HG02852 (cell line): ENCODE results near the gene RIPOR2.

Experiments used
- ATAC-seq: cut with Tn5 transposase; IDR thresholded peaks from one replicate; pipeline ENCODE4 v1.9.1; 2021; ENCODE audit warnings: mild to moderate bottlenecking, moderate library complexity; ENCODE audit not compliant: unreplicated experiment

The RIPOR2 gene

DNA sequence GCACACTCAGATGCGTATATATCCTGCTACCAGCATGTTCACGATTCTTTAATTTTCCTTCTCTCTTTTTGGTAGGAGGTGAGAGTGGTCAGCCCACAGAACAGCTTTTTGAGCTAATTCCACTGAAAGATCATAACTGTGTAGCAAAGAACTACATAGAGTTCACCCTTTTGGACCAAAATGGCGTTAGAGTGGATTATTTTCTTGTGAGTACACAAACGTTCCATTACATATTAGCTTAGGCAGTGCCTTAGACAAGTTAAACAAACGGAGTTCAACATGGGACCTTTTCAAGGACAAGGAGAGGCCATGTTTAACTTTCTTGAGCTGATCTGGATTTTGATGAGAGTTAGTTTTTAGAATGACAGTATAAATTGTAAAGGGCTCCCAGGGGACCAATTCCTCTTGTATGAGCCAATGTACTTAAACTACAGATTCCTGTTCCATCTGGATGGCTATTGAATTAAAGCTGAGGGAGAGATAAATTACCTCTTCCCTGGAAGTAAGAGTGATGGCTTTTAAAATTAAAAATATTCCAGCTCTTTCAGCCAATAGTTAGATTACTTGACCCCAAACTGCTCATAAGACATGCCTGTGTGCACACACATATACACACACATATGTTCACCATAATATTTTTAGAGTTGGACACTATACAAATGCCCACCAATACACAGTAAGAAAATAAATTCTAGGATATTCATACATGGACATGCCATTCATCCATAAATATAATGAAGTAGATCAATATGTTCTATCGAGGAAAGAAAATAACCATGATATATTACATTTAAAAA lies 111.4 kb downstream of the RIPOR2 start:
- no peak for ATAC-seq

DNA sequence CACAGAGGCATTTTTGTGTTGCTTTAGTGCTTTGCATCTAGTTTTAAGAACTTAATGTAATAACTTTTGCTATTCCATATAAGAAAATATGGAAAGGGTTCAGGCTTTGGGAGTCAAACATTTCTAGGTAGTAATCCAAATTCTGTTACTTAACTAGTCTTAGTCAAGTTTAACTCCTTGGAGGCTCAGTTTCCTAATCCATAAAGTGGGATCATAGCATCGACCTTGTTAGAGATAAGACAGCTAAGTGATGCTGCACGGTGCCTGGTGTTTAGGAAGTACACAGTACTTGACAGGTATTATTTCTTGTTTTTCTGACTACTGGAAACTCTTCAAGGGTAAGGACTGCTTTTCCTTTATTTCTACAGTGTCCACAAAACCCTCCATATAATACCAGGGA lies 112.6 kb downstream of the RIPOR2 start:
- no peak for ATAC-seq

DNA sequence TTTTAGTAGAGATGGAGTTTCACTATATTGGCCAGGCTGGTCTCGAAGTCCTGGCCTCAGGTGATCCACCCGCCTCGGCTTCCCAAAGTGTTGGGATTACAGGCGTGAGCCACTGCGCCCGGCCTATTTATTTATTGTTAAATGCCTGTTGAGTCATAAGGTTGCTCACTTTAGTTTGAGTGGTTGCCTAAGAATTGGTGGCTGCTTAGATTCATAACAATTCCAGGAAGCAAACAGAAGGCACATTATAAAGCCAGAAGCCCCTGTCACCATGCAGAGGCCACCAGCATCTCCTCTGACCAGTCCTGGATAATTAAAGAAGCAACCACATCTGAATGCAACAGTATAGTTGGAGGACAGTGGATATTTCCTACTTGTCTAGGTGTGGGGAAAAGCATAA lies 113.1 kb downstream of the RIPOR2 start:
- ATAC-seq, result no peak

DNA sequence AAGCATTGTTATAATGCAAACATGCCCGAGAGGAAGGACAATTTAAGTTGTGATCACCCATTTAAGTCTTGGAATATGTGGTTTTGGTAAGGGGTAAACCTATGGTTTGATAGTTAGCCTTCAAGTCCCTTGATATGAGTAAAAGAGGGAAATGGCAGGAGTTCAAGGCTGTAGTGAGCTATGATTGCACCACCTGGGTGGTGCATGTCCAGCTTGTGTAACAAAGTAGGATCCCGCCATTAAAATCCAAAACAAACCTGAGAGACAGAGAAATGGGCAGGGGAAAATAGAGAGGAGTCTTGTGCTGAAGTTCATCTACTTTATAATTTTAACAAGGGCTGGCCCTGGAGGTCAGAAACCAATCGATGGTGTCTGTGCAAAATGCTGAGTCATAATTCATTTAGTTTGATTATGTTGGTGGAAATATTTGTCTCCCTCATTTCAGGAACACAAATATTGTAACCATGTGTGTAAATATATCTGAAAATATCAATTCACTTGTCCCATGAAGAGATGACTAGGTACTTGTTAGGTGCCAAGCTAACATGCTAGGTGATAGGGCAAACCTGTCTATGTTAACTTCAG lies 113.8 kb downstream of the RIPOR2 start:
- ATAC-seq, result no peak

DNA sequence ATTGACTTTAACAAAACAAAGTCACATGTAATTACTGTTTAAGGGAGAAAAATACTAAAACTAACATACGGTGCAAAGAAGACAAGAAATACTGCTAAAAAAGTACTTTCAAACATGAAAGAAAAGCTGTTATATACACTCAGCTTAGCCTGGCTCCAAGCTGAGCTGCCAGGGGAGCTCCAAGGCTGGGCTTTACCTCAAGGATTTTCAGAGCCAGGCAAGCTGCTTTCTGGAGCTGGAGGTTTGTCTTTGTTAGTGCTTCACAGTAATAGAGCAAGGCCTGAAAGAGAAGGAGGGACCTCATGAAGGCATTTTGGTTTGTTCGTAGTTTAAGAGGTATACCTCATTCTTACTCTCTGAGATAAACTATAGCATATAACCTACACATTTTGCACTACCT lies 117.4 kb downstream of the RIPOR2 start:
- no peak for ATAC-seq

DNA sequence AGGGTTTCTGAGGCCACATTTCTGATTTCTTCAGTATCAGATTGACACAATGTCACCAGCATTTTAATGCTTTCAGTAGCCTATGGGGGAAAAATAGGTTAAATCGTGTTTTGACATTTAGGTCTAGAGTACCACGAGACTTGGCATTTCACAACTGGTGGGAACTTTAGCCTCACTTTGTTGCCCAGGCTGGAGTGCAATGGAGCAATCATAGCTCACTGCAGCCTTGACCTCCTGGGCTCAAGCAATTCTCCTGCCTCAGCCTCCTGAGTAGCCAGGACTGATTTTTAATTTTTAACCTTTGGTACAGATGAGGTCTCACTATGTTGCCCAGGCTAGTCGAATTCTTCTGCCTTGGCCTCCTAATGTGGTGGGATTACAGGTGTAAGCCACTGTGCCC lies 126.0 kb downstream of the RIPOR2 start:
- no peak for ATAC-seq

DNA sequence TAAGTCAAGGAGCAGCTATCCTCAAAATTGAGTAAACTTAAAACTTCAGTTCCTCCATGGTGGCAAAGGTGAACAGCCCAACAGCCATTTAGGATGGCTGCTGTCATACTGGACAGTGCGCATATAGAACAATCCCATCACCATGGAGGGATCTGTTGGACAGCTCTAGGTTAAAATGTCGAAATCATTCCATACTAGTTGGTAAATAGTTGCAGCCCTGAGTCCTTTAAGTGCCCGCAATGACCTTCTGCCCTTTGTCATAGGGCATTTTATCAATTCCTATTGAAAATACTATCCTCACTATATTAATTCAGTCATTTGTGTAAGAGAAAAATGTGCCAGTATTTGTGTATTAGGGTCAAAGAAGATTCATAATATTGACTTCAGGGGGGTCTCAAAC lies 128.2 kb downstream of the RIPOR2 start:
- no peak for ATAC-seq

DNA sequence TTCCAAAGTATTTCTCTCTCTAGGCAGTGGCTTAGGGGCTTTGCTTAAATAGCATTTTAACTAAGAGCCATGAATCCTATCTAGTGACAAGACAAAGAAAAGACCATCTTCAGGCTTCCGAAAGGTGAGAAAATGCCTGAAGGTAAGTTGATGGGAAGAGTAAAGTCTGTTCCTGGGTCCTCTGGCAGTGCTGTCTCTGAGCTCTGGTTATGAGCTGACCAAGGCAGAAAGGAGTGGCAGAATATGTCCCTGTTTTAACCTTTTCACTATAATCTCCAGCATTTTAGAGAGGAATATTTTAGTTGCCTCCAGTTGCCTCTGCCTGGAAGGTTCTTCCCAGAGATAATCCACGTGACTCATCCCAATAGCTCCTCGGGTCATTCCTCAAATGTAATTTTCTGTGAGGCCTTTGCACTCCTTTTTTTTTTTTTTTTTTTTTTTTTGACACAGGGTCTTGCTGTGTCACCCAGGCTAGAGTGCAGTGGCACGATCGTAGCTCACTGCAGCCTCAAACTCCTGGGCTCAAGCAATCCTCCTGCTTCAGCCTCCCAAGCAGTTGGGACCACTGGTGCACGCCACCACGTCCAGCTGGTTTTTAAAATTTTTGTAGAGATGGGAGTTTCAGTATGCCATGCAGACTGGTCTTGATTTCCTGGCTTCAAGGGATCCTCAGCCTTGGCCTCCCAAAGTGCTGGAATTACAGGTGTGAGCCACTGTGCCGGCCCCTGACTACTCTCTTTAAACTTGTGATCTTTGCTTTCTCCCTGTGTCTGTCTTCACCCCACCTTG lies 133.3 kb downstream of the RIPOR2 start:
- no peak for ATAC-seq

DNA sequence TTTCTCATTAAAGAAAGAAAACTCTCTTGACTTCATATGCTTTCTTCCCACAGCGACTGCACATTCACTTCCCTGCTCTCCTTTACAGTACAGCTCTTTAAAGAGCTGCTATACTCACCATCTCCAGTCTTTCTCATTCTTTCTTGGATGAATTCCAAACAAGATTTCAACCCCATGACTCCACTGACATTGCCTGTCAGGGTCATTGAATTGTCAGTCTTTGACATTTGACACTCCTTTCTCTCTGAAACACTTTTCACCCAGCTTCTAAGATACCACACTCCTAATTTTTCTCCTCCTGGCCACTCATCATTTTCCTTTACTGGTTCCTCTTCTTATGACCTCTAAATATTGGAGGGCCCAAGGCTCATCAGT lies 136.2 kb downstream of the RIPOR2 start:
- ATAC-seq, result no peak

DNA sequence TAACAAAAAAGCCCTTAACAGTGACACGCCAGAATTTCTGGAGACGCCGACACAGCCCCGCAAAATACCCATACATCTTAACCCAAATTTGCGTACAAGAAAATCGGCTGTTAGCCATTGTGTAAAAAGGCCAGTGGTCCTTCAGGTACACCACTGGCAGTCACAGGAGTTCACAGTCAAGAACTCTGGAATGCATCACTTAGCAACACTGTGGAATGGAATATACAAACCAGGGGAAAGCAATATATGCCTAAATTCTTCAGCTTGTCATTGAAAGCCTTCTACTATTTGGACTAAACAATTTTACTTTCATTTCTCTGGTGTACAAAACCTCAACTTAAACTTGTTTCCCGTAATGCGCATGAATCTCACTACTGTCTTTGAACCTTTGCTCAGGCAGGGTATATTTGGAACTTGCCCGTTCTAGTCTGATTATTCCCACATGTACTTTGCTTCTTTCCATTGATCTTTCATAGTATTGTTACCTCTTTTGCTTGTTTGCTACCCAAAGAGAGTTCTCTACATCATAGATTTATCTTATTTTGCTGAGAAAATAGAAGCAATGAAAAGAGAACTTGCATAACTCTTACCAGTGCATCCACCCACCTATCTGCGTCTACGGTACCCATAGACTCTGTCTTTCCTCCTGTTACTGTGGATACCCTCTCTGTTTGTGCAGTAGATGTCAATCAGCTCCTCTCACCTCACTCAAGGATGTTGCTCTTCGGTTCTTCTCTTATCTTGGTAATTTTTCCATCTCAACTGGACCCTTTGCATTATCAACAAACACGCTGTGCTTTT lies 136.8 kb downstream of the RIPOR2 start, which contains the start of gene ARMH2:
Gene ARMH2 (minus strand): TSS at position 178 of the 801 bp plus-strand sequence. CDS start 60 bp downstream, at position 118.
- ATAC-seq, result no peak

DNA sequence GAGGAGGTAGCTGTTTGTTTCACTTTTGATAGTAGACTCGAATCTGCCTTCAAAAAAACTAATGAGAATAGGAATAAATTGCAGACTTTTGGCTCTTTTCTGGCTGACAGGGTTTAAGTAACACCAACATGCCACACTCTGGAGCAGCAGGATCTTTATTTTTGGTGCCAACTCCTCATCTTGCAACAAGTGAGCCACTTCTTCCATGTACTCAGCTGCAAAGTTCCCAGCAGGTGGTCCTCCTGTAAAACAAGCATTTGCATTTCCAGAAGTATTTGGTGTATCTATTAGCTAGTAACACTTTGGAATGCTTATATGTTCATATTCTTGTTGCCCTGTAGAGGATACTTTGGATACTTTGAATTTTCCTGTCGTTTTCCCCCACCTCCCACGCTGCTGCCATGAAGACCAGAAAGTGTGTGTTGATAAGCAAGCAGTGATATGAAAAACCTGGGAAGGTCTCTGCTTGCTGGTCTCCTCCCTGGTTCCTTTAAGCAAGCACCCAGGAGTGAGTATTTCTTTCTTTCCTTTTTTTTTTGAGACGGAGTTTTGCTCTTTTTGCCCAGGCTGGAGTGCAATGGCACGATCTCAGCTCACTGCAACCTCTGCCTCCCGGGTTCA lies 138.1 kb downstream of the RIPOR2 start:
- ATAC-seq, result no peak

DNA sequence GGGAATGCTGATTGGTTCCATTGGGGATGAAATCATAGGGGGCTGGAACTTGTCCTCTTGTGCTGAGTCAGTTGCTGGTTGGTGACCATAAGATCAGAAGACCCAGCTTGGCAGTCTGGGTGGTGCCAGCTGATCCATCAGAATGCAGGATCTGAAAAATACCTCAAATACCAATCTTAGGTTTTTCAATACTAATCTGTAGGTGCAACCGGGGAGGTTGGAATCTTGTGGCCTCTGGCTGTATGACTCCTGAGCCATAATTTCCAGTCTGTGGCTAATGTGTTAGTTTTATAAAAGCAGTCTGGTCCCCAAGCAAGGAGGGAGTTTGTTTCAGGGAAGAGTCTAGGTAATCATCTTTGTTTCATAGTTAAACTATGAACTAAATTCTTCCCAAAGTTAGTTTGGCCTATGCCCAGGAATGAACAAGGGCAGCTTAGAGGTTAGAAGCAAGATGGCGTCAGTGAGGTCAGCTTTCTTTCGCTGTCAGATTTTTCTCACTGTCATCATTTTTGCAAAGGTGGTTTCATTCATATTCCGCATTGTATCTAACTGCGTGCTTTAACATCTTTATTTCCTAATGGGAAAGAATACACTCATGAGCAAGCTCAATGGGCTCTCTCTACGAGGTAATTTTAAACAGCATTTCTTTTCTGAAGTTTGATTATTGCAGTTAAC lies 139.0 kb downstream of the RIPOR2 start:
- no peak for ATAC-seq

DNA sequence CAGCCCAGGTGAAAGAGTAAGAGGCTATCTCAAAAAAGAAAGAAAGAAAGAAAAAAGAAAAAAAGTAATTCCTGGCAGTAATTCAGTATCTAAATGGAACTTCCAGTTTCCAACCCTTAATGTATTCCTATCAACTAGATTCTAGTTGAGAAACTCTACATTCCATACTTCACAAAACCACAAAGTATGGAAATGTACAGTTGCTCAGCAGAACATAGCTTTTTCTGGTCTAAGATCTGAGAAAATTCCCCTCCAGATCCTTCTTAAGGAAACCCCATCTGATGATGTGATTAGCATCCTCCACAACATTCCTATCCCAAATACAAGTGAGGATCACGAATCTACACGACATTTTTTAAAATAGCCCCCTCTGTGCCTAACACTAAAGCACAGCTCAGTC lies 140.7 kb downstream of the RIPOR2 start:
- ATAC-seq, result no peak

DNA sequence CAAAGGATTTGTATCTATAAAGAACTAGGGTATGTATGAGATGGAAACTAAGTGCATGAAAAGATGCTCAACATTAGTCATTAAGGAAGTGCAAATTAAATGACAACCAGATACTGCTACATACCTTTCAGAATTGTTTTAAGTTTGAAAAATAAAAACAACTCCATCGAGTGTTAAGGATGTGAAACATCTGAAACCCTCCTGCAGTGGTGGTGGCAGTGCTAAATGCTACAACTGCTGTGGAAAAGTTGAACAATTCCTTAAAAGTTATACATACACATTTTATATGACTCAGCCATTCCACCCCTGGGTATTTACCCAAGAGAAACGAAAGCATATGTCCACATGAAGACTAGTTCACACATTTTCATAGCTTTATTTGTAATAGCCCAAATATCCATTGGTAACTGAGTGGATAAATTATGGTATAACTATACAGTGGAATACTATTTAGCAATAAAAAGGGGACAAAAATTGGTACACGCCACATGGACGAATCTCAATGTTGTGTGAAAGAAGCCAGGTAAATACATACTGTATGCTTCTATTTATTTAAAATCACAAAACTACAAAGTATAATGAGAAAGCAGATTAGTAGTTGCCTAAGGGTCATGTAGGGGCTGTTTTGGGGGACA lies 147.6 kb downstream of the RIPOR2 start:
- ATAC-seq, result no peak

DNA sequence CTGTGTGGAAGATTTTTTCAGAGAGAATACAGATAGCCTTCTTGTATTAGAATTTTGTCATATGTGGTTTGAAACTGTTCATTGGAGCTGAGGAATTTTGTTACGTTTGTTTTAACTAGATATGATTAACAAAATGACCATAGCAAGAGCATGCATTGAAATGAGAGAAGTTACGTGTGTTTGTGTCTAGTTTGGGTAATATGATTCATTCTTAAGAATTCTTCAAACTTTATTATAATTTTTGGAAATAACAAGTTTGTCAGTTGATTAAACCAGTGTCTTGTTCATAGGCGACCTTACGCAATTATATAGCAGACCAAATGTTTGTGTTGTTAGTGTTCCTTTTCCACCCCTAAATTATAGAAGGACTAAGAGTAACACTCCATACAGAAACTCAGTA lies 155.6 kb downstream of the RIPOR2 start:
- ATAC-seq, result no peak

DNA sequence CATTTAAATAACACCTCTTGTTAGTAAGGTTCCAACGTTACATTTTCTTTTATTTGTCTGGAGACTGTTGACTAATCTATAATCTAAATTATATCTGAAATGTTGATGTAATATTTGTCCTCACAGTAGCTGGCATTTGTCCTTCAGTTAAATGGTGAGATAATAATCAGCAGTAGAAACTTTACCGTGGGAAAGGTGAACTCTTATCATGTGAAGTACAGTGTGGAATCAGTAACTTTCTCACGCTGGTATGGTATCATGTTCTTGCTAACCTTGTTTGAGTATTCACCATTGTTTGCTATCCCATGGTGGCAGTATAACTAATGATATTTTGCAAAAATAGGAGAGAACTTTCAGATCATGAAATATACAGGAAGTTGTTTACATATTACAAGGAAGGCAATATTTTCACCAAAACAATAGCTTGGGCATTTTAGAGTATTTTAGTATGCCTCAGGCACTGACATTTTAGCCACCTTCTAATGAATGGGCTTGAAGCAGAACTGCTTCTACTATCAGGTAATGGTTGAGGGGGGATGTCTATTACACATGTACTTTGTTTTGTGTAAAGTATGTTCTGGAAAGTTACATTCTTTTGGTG lies 156.2 kb downstream of the RIPOR2 start:
- no peak for ATAC-seq

DNA sequence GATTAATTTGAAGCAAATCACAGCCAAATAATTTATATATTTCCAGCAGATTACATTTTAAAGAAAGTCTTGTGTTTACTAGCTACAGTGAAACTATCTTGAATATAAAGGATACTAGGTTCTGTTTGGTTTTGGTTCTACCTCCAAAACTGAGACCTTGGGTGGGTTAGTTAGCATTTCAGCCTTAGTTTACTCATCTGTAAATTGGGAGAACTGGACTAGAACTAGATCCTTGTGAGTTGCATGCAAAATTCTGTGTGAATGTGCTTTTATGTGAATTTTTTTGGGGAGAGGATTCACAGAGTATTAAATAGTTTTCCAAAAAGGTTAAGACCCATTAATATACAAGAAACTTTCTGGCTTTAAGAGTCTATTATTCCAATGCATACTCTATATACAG lies 156.9 kb downstream of the RIPOR2 start:
- no peak for ATAC-seq

DNA sequence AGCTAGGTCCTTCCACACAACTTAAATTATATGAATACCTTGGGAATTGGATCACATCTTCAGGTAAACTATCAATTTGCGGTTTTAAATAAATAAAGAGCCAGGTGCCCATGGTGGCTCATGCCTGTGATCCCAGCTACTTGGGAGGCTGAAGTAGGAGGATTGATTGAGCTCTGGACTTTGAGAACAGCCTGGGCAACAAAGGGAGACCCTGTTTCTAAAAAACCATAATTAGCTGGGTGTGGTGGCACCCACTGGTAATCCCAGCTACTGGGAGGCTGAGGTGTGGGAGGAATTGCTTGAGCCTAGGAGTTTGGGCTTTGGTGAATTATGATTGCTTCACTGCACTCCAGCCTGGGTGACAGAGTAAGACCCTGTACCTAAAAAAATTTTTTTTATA lies 157.6 kb downstream of the RIPOR2 start:
- ATAC-seq, result no peak

DNA sequence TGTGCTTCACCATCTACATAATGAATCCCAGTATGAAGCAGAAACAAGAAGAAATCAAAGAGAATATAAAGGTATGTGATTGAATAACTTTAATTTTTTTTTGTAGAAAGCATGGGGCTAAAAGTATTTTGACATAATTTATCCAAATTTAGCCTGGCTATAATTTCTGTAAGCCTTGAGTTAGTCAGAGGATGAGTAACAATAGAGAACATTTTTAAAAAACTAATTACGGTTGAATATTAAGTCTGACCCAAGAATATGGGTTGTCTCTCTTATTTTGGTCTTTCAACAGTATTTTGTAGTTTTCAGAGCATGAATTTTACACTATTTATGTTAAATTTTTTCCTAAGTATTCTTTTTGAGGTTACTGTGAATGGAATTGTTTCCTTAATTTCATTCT lies 158.5 kb downstream of the RIPOR2 start:
- ATAC-seq, result no peak
